ENCODE data around the gene RANBP2.

The RANBP2 gene

GRCh38 chr2:108825736-108826135 lies 106.5 kb downstream of the RANBP2 start:
- Histone ChIP-seq H3K4me1 (ENCODE audit: control insufficient read depth in 1 of 2, insufficient read depth in 2 of 2, low read length in 2 of 2) (no peaks in the 10 kb centered on the region), H3K9me3 (ENCODE audit: insufficient read depth, low read depth, low read length) (no peaks in the 10 kb centered on the region), H3K36me3 (ENCODE audit: control insufficient read depth in 1 of 2, insufficient read depth in 2 of 2, low read length in 2 of 2) (peaks cover 0 to 2% of the 10 kb centered on the region in 2 experiments), H3K27ac (ENCODE audit: low read depth, low read length) (no peak overlapping the region), H4K91ac (ENCODE audit: low read depth, low read length) (no peak overlapping the region), H3K9ac (ENCODE audit: low read length) (no peak overlapping the region), H2BK120ac (ENCODE audit: insufficient read depth, low read length, poor library complexity) (no peak overlapping the region), H2BK5ac (ENCODE audit: low read depth, low read length, poor library complexity) (no peak overlapping the region), H3K18ac (ENCODE audit: low read length) (no peak overlapping the region), H3K79me1 (ENCODE audit: low read length) (no peaks in the 10 kb centered on the region), H2BK12ac (ENCODE audit: low read length) (no peak overlapping the region), H4K8ac (ENCODE audit: low read depth, low read length) (no peak overlapping the region), H3K79me2 (ENCODE audit: control insufficient read depth, insufficient read depth, low read length, poor library complexity) (no peaks in the 10 kb centered on the region), H3K14ac (ENCODE audit: low read length) (no peak overlapping the region), H3K4me3 (ENCODE audit: low read depth, low read length) (no peak overlapping the region), H3K27me3 (ENCODE audit: insufficient read depth, low read length) (no peaks in the 10 kb centered on the region), H2AFZ (ENCODE audit: insufficient read depth, low read length, poor library complexity) (no peak overlapping the region), H4K12ac (ENCODE audit: low read depth, low read length) (no peak overlapping the region), H3K4ac (ENCODE audit: low read depth, low read length) (no peak overlapping the region), H3K23ac (ENCODE audit: low read length) (no peak overlapping the region), H3K4me2 (ENCODE audit: low read length) (no peak overlapping the region), H2AK5ac (ENCODE audit: low read length) (no peak overlapping the region)
- WGBS (ENCODE audit: extremely low coverage, insufficient coverage, insufficient read length): no CpG with 5 or more reads among the region's 3 CpGs
- DNase-seq: no peak

GRCh38 chr2:108829578-108830310 lies 110.5 kb downstream of the RANBP2 start:
- H3K27ac ChIP-seq (ENCODE audit: low read depth, low read length): no peak overlapping the region
- H3K23ac ChIP-seq (ENCODE audit: low read length): no peak overlapping the region
- H2BK5ac ChIP-seq (ENCODE audit: low read depth, low read length, poor library complexity): no peak overlapping the region
- no peak overlapping the region for H4K8ac ChIP-seq (ENCODE audit: low read depth, low read length)
- no peak overlapping the region for H3K14ac ChIP-seq (ENCODE audit: low read length)
- no peaks in the 10 kb centered on the region for H3K79me2 ChIP-seq (ENCODE audit: control insufficient read depth, insufficient read depth, low read length, poor library complexity)
- no peak overlapping the region for H3K4ac ChIP-seq (ENCODE audit: low read depth, low read length)
- no peaks in the 10 kb centered on the region for H3K4me1 ChIP-seq (ENCODE audit: control insufficient read depth in 1 of 2, insufficient read depth in 2 of 2, low read length in 2 of 2)
- no peak overlapping the region for H4K12ac ChIP-seq (ENCODE audit: low read depth, low read length)
- no CpG with 5 or more reads among the region's 4 CpGs for WGBS (ENCODE audit: extremely low coverage, insufficient coverage, insufficient read length)
- H3K4me2 ChIP-seq (ENCODE audit: low read length): no peak overlapping the region
- no peak overlapping the region for H2BK120ac ChIP-seq (ENCODE audit: insufficient read depth, low read length, poor library complexity)
- H2AFZ ChIP-seq (ENCODE audit: insufficient read depth, low read length, poor library complexity): no peak overlapping the region
- no peaks in the 10 kb centered on the region for H3K27me3 ChIP-seq (ENCODE audit: insufficient read depth, low read length)
- no peak overlapping the region for H4K91ac ChIP-seq (ENCODE audit: low read depth, low read length)
- H3K36me3 ChIP-seq (ENCODE audit: control insufficient read depth in 1 of 2, insufficient read depth in 2 of 2, low read length in 2 of 2): no peaks in the 10 kb centered on the region
- H3K4me3 ChIP-seq (ENCODE audit: low read depth, low read length): no peak overlapping the region
- no peak for DNase-seq
- no peak overlapping the region for H3K9ac ChIP-seq (ENCODE audit: low read length)
- H2AK5ac ChIP-seq (ENCODE audit: low read length): no peak overlapping the region
- no peaks in the 10 kb centered on the region for H3K79me1 ChIP-seq (ENCODE audit: low read length)
- H3K9me3 ChIP-seq (ENCODE audit: insufficient read depth, low read depth, low read length): no peaks in the 10 kb centered on the region
- H3K18ac ChIP-seq (ENCODE audit: low read length): no peak overlapping the region
- no peak overlapping the region for H2BK12ac ChIP-seq (ENCODE audit: low read length)

GRCh38 chr2:108833219-108833618 lies 113.9 kb downstream of the RANBP2 start:
- Histone ChIP-seq H3K18ac (ENCODE audit: low read length) (no peak overlapping the region), H2BK12ac (ENCODE audit: low read length) (no peak overlapping the region), H4K91ac (ENCODE audit: low read depth, low read length) (no peak overlapping the region), H2AFZ (ENCODE audit: insufficient read depth, low read length, poor library complexity) (no peak overlapping the region), H3K27ac (ENCODE audit: low read depth, low read length) (no peak overlapping the region), H2BK5ac (ENCODE audit: low read depth, low read length, poor library complexity) (no peak overlapping the region), H3K36me3 (ENCODE audit: control insufficient read depth in 1 of 2, insufficient read depth in 2 of 2, low read length in 2 of 2) (no peaks in the 10 kb centered on the region), H3K4me1 (ENCODE audit: control insufficient read depth in 1 of 2, insufficient read depth in 2 of 2, low read length in 2 of 2) (no peaks in the 10 kb centered on the region), H3K27me3 (ENCODE audit: insufficient read depth, low read length) (no peaks in the 10 kb centered on the region), H4K8ac (ENCODE audit: low read depth, low read length) (no peak overlapping the region), H3K4me3 (ENCODE audit: low read depth, low read length) (no peak overlapping the region), H3K14ac (ENCODE audit: low read length) (no peak overlapping the region), H3K79me1 (ENCODE audit: low read length) (no peaks in the 10 kb centered on the region), H3K9ac (ENCODE audit: low read length) (no peak overlapping the region), H2AK5ac (ENCODE audit: low read length) (no peak overlapping the region), H3K4ac (ENCODE audit: low read depth, low read length) (no peak overlapping the region), H4K12ac (ENCODE audit: low read depth, low read length) (no peak overlapping the region), H3K9me3 (ENCODE audit: insufficient read depth, low read depth, low read length) (no peaks in the 10 kb centered on the region), H2BK120ac (ENCODE audit: insufficient read depth, low read length, poor library complexity) (no peak overlapping the region), H3K79me2 (ENCODE audit: control insufficient read depth, insufficient read depth, low read length, poor library complexity) (no peaks in the 10 kb centered on the region), H3K23ac (ENCODE audit: low read length) (no peak overlapping the region), H3K4me2 (ENCODE audit: low read length) (no peak overlapping the region)
- DNase-seq: no peak

DNA sequence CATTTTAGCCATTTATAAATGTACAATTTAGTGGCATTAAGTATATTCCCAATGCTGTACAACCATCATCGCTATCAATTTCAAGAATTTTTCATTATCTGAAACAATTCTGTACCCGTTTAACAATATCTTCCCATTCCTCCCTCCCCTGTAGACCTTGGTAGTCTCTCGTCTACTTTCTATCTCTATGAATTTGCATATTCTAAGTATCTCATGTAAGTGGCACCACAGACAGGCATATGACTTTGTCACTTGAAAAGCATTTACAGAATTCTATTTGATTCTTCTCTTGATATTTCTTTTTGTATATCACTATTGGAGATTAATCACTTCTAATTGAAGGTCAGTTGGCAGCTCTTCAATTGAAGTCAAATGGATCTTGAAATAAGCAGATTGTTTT lies 115.3 kb downstream of the RANBP2 start:
- H4K12ac ChIP-seq (ENCODE audit: low read depth, low read length): no peak overlapping the region
- H3K23ac ChIP-seq (ENCODE audit: low read length): no peak overlapping the region
- H3K4me3 ChIP-seq (ENCODE audit: low read depth, low read length): no peak overlapping the region
- H3K4ac ChIP-seq (ENCODE audit: low read depth, low read length): no peak overlapping the region
- no peaks in the 10 kb centered on the region for H3K4me1 ChIP-seq (ENCODE audit: control insufficient read depth in 1 of 2, insufficient read depth in 2 of 2, low read length in 2 of 2)
- DNase-seq: no peak
- H3K9me3 ChIP-seq (ENCODE audit: insufficient read depth, low read depth, low read length): no peaks in the 10 kb centered on the region
- H3K18ac ChIP-seq (ENCODE audit: low read length): no peak overlapping the region
- no peak overlapping the region for H3K4me2 ChIP-seq (ENCODE audit: low read length)
- no peak overlapping the region for H2BK5ac ChIP-seq (ENCODE audit: low read depth, low read length, poor library complexity)
- H2BK120ac ChIP-seq (ENCODE audit: insufficient read depth, low read length, poor library complexity): no peak overlapping the region
- no peak overlapping the region for H4K91ac ChIP-seq (ENCODE audit: low read depth, low read length)
- no peaks in the 10 kb centered on the region for H3K79me2 ChIP-seq (ENCODE audit: control insufficient read depth, insufficient read depth, low read length, poor library complexity)
- H3K79me1 ChIP-seq (ENCODE audit: low read length): no peaks in the 10 kb centered on the region
- H2AFZ ChIP-seq (ENCODE audit: insufficient read depth, low read length, poor library complexity): no peak overlapping the region
- H3K36me3 ChIP-seq (ENCODE audit: control insufficient read depth in 1 of 2, insufficient read depth in 2 of 2, low read length in 2 of 2): no peaks in the 10 kb centered on the region
- H4K8ac ChIP-seq (ENCODE audit: low read depth, low read length): no peak overlapping the region
- H3K9ac ChIP-seq (ENCODE audit: low read length): no peak overlapping the region
- H3K14ac ChIP-seq (ENCODE audit: low read length): no peak overlapping the region
- H2BK12ac ChIP-seq (ENCODE audit: low read length): no peak overlapping the region
- no peaks in the 10 kb centered on the region for H3K27me3 ChIP-seq (ENCODE audit: insufficient read depth, low read length)
- no peak overlapping the region for H3K27ac ChIP-seq (ENCODE audit: low read depth, low read length)
- H2AK5ac ChIP-seq (ENCODE audit: low read length): no peak overlapping the region
- WGBS (ENCODE audit: extremely low coverage, insufficient coverage, insufficient read length): no CpG with 5 or more reads among the region's 3 CpGs

All from trophoblast cell (in vitro differentiated cells and primary cell).